NCI-H2171 treated with DMSO at 0.1 percent for 48 hours (cell line): Measurements from ENCODE around the gene CYP2E1.
"Not testable (repeated sequence)": the region's sequence is repeated elsewhere in the genome, so short reads cannot be mapped to it uniquely, and the experiment has no call there.

Source experiments
- DNase-seq: peaks from one replicate; lab custom pipeline; 2025; lab: John Stamatoyannopoulos, UW

The CYP2E1 gene

DNA sequence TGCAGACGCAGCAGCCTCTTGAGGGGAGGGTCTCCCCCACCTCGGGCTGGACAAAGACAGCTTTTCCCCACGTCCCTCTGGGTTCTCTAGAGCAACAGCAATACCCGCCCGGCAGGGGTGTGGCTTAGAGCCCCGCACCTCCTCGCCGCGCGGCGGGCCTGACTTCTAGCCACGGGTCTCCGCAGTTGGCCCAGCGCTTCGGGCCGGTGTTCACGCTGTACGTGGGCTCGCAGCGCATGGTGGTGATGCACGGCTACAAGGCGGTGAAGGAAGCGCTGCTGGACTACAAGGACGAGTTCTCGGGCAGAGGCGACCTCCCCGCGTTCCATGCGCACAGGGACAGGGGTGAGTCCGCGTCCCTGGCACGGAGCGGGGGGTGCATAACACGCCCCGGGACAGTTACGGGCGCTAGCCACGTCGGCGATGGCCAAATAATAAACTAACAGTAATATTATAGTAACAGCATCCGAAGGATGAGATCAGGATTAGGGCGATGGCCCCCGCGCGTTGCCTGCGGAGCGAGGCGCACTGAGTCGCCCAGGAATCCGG lies 1.2 kb downstream of the CYP2E1 start:
- no peak for DNase-seq

DNA sequence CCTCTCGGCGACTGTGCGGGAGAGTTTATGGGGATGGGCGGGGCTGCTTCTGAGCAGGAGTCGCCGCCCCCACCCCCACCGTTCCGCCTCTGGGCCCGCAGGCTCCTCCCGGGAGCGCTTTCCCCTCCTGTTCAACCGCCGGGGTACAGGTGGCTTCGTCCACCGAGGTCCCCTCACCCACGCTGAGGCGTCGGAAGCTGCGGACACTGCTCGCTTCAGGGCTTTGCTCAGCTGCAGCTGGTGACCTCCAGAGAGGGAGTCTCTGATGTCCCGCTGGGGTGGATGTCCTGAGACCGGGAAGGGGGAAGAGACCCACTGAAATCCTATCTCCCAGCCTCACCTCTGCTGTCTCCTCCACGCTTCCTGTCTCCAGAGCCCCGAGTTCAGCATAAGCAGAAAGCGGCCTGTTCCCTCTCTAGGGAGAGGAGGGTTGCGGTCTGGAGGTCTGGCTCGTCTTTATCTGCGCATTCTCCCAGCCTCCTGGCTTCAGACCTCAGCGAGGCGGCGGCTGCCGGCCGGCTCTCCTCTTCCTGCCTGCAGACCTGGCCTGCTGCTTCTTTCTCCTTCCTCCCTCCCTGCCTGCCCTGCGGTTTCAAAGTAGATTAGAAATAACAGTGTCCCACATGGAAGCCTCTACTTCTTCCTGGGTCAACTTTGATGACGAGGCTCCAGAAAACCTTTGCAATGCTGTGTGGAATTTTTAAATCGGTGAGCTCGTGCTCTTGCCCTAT lies 1.8 kb downstream of the CYP2E1 start:
- no peak for DNase-seq

DNA sequence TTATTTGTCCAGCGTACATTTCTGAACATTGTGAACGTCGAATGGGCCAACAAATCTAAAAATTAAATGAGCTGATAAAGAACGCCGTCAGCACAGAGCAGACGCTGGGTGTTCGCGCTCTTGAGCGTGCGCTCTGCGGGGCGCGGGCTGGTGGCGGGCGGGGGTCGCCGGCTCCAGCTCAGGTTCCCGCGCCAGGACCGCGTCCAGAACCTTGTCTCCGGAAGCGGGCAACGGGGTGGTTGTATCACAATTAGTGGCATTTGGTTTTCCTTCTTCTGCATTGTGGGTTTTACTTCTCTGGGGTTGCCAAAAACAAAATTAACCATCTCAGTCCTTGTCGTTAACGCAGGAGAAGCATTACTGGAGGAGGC lies 2.4 kb downstream of the CYP2E1 start:
- no peak for DNase-seq

DNA sequence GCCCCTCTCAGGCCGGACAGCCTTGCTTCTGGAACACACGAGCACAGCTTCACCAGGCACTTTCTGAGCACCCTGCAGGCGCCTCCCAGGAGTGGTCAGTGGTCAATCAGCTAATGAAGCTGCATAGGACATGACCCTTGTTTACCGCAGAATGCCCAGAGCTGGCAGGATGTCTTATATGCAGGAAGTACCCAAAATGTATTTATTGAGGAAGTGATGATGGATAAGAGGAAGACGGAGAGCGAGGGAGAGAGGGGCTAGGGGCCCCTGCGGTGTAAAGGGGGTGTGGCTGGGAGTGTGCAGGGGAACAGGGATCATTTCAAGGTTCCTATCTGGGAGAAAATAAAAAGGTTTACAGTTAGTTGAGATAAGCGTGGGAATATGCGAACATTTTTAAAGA lies 3.3 kb downstream of the CYP2E1 start:
- DNase-seq, result no peak

DNA sequence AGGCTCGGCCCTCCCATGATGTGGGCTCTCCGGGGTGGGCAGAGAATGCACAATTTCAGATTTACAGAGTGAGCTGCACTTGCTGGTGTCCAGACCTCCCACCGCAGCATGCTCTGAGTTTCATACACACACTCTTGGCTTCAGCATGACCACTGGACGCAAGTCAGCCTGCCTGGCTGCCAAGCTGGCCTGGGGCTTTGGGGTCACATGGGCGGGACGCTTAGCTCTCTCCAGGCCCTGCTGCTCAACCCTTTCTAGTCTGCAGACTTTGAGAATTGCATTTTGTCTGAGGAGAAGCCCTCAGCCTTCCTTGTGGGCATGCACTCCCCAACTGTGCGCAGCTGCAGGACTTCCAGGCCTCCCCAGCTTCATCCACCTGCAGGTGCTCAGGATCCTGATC lies 5.7 kb downstream of the CYP2E1 start:
- no peak for DNase-seq

DNA sequence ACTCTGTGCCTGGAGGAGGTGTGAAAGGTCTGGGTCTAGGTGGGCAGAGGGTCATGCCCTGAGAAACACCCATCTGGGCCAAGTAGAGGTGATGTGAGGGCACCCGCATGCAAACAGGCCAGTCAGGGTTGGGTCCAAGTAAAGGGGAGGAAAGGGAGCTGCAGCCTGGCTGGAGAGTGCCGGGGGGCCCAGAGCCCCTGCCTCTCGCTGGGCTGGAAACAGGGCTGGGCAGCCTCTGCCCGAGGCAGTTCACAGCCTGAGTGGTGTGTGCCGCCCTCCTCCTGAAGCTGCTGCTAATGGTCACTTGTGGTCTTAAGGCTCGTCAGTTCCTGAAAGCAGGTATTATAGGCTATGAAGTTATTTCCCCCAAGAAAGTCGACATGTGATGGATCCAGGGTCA lies 7.3 kb downstream of the CYP2E1 start:
- no peak for DNase-seq

DNA sequence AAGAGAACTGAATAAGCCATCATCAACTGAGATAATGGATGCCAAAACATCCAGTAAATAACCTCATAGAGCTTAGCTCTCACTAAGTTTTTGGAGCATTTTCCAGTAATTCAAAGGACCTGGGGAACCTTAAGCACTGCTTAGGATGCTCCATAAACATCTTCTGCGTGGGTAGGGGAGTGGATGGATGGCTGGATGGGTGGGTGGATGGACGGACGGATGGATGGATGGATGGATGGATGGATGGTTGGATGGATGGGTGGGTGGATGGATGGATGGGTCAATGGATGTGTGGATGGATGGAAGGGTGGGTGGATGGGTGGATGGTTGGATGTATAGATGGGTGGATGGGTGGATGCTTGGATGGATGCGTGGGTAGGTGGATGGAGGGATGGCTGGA lies 9.0 kb downstream of the CYP2E1 start:
- no peak for DNase-seq

DNA sequence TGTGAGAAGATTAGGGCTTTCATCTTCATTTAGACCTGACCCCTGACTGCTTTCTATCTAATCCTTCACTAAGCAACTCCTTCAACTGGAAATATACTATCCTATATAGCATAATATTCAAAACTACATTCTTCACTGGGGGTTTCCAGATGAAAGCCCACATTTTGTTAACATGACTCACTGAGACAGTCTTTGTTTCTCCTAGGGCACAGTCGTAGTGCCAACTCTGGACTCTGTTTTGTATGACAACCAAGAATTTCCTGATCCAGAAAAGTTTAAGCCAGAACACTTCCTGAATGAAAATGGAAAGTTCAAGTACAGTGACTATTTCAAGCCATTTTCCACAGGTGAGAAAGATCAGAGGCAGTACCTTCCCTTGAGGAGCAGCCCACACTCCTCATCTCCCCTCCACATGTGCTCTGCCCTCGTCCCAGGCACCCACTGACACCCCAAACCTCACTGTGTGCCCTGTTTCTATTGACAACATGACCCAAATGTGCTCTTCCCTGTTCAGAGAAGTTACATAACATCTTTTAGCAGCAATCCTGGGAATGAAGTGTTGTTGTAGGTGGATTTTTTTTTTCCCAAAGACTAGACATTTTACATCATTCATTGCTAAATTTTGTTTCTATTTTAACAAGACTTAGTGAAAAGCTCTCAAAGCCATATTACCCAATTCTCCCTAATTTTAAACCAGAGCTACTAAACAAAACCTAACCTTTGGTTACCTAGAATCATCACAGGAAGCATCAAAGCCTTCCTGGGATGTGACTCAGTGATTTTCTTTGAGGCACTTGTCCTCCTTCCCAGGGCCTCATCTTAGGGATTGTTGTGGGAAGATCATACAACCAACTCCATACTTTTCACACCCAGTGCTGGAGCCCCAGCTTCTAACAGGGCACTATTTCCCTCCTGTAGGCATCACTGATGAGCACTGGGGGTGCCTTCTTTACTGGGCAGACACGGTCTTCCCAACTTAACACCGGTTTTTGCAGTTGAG lies 10.7 kb downstream of the CYP2E1 start:
- DNase-seq, result no peak

DNA sequence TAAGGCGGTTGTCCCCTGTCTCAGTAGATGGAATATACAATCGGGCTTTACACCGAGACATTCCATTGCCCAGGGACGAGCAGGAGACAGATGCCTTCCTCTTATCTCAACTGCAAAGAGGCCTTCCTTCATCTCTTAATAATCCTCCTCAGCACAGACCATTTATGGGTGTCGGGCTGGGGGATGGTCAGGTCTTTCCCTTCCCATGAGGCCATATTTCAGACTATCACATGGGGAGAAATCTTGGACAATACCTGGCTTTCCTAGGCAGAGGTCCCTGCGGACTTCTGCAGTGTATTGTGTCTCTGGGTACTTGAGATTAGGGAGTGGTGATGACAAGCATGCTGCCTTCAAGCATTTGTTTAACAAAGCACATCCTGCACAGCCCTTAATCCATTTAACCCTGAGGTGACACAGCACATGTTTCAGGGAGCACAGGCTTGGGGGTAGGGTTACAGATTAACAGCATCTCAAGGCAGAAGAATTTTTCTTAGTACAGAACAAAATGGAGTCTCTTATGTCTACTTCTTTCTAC lies 14.3 kb downstream of the CYP2E1 start:
- not testable (repeated sequence) for DNase-seq

DNA sequence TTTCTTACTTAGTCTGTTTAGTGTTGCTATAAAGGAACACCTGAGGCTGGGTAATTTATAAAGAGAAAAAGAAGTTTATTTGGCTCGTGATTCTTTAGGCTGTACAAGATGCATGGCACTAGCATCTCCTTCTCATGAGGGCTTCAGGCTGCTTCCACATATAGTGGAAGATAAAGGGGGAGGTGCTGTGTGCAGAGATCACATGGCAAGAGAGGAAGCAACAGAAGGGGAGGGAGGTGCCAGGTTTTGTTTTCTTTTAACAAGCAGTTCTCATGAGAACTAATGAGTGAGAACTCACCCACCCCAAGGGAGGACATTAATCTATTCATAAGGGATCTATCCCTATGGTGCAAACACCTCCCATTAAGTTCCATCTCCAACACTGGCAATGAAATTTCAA lies 17.3 kb downstream of the CYP2E1 start:
- DNase-seq, result no peak

DNA sequence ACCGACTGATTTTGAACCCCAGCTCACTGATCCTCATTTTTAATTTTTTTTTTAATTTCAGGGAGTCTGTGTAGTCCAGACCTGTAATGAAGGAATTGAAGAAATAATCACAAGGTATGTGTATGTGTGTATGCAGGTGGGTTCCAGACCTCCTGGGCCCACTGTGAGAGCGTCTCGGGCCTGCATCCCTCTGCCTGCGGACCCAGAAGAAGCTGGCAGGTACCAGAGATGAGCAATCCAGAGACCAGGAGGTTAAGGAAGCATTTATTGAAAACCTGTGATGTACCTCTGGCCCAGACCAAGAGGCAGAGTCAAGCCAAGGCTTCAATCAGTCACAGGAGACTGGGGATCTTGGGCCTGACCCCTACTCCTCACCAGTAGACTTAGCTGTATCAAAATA lies 27.4 kb downstream of the CYP2E1 start:
- DNase-seq, result no peak

DNA sequence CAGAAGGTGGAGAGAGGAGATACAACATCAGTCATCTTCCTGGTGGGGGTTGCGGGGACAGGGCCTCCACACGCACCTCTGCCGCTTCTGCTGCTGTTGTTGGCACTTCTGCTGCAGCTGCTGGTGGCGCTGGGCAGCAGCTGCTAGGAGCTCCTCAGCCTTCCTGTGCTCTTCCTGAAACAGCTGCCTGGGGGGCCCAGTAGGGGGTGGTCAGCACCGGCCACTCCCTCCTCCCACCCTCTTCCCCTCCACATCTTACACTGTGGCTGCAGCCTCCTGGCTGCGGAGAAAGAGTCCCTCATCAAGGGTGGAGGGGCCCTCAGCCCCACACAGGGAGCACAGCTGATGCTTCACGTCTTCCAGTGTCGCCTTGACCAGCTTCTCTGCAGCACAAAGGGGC lies 28.4 kb downstream of the CYP2E1 start:
- DNase-seq, result no peak

DNA sequence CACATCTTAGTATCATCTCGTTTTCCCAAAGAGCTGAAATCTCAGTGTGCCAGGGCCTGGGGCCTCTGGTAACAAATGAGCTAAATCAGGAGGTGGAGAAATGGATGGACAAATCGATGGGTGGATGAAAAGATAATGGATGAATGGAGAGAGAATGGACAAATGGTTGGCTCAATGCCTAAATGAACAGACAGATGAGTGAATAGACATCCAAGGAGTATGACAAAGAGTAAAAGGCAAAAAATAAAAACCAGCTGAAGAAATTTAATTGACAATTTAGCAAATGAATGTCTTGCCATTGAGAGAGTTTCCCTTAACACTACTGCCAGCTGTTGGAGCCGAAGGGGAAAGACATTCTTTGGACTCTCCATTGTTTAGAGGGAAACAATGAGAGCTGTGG lies 30.2 kb downstream of the CYP2E1 start:
- DNase-seq, result no peak

DNA sequence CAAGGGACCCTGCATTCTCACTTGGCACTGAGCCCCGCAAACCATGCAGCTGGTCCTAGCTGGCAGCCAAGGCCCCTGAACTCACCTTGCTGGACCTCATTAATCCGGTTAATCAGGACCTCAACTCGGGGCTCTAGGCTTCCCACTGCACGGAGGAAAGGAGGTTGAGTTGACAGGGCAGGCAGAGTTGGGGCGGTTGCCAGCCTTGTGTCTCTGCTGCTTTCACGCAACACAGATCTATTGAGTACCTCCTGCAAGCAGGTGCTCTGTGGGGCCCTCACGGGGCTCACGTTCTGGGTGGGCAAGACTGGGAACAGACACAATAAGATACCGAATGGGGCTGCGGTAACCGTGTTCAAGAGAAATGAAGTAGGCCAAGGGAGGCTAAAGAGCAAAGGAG lies 32.1 kb downstream of the CYP2E1 start:
- DNase-seq, result no peak

DNA sequence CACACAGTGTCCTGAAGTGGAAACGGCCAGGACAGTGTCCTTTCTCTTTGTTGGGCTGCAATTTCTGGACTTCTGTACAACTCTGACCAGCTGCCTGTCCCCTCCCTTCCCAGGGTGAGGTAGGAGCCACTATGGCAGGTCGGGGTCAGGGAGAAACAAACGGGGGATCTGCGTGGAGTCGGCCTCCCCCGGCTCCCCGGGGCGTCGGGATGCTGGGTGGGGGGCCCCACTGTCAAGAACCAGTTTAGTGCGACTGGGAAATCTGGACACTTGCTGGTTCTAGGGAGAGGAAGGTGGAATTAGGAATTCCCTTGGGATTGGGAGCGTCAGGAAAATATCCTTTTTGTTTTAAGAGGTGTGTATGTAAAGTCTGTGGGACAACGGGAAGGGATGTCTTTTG lies 37.7 kb downstream of the CYP2E1 start:
- no peak for DNase-seq

DNA sequence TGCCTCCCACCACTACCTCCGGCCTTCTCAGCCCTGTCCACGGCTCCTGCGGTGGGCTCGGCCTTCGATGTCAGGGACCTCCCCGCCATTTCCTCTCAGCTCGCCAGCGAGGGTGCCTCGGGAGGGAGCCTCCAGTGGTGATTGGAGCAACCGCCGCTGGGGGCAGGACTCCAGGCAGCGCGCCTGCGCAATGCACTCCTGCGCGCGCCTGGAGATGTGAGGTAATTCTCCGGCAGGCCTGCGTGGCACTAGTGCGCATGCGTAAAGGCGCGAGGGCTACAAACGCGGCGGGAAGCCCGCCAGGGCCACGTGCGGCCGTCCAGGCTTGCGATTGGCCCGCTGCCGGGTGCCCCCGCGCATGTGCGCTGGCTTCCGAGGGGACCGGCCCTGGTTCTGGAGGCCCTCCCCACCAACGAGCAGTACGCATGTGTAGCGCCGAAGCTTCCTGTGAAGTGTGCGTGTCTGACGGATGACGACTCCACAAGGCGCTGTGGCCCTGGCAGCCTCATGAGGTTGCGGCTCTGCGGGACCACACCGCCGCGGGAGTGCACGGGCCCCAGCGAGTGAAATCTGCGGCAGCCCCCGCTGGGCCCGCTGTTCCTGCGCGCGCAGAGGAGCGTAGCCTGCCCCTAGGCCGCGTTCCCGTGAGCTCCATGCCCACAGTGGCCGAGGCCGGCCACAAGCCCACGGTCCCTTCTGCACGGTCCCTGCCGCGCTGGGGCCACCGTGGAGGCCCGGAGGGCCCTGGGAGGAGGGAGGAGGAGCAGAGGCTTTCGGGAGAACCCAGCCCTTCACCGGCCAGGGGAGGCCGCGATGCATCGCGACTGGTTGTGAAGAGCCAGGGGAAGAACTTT lies 38.5 kb downstream of the CYP2E1 start, which contains the start of gene SYCE1:
SYCE1 (minus strand) TSS at position 143 of the 854 bp plus-strand sequence; CDS start at position 89, 54 bp downstream.
- no peak for DNase-seq

DNA sequence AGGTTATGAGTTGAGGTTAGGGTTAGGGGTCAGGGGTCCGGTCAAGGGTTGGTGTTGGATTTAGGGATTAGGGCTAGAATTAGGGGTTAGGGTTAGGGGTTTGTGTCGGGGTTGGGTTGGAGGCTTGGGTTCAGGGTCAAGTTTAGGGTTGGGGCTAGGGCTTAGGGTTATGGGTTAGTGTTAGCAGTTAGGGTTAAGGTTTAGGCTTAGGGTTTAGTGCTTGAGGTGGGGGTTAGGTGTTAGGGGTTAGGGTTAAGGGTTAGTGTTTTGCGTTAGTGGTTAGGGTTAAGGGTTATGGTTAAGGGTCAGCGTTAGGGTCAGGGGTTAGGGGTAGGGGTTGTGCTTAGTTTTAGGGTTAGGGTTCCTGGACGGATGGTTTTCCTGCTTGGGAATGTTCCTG lies 40.0 kb downstream of the CYP2E1 start:
- no peak for DNase-seq

DNA sequence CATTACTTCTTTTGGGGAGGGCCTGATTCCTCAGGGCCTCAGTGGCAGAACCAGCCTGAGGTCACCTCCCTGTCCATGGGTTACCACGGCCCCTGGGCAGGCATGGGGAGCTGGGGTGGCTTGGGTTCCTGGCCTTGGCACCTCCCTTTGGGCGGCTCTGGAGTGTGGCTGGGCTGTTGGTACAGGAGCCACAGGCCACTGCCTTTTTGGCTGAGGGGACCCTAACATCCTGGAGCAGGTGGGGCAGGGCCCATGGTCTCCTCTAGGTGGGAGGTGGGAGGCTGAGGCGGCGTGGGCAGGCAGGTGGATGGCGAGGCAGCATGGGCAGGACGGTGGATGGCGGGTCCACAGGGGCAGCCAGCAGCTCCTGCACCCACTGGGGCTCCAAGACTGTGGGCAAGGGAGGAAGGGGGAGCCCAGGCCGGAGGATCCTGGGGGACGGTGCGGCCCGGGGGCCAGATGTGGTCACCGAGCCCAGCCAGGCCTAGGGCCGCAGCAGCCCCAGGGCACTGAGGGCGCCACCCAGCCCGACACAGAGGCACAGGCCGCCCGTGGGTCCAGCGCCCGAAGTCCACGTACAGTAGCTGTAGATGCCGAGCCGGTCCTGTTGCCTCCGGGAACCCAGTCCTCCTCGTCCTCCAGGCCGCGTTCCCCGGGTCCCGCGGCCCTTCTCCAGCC lies 40.6 kb downstream of the CYP2E1 start:
- DNase-seq, result no peak

DNA sequence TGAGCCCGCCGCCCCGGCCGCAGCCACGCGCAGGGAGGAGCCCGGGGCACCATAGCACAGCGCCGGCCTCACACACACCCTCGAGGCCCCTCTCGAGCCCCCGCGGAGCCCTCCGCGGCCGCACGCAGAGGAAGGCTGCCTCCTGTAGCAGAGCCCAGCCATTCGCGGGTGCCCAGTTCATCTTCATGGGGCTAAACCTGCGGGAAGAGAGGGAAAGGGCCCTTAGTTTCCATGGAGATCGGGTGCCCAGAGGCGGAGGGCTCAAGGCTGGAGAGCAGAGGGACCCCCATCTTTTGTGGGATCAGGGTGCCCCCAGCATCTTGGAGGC lies 41.1 kb downstream of the CYP2E1 start:
- no peak for DNase-seq

DNA sequence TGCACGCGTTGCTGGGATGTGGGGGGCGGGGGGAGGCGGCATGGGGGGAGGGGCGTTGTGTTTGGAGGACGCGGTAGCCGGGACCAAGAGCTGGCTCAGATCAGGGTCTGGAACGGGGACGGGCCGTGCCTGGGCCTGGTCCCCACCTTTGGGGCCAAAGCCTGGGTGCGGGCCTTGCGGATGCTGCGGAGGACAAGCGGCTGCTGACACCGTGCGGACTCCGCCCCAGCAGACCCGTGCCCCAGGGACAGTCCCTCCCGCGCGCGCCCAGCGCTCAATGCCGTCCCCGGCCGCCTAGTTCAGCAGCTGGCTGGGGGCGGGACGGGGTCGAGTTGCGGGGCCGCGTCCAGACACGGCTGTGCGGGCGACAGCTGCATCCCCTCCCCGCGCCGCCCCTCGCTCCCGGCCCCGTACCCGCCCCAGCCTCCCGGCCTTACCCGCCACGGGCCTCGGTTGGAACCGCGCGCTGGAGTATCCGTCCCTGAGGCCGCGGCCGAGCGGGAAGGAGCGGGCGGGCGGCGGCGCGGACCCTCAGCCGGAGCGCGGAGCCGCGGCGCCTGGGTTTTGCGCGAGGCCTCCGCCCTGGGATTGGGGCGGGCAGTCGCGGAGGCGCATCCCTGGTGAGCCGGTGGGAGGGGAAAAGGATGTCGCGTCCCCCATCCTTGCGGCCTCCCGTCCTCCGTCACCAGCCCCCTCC lies 41.8 kb downstream of the CYP2E1 start:
- DNase-seq, result not testable (repeated sequence)

DNA sequence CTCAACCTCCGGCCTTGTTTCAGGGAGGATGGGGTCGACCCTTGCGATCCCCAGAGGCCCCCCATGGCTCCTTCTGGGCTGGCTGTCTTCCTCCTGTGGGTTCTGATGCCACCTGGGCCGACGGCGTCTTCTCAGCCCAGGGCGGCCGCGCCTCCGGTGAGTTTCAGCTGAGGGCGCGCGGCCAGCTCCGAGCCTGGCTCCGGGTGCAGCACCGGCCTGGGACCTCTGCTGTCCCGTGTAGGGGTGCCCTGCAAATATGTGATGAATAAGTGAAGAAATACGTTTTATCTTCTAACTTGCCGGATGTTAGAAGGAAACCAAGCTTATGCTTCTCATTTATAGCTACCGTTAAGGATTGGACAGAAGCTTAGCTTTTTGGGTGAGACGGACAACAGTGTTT lies 42.6 kb downstream of the CYP2E1 start:
- not testable (repeated sequence) for DNase-seq
